Ishikawa (cell line): ENCODE data around the gene OVOL1.

ENCODE experiments used
- CEBPB ChIP-seq: IDR thresholded peaks from 2 replicates; pipeline ENCODE4 v1.6.1; 2012
- CREB1 ChIP-seq: IDR thresholded peaks from 2 replicates; pipeline ENCODE4 v1.6.1; 2012; ENCODE audit warnings: low read depth
- EGR1 ChIP-seq: IDR thresholded peaks from 2 replicates; pipeline ENCODE4 v1.6.1; 2012
- EP300 ChIP-seq: IDR thresholded peaks from 2 replicates; pipeline ENCODE4 v1.6.1; 2012; ENCODE audit warnings: borderline replicate concordance
- FOXM1 ChIP-seq: IDR thresholded peaks from 2 replicates; pipeline ENCODE4 v1.6.1; 2012; ENCODE audit warnings: low read depth, borderline replicate concordance
- MAX ChIP-seq: IDR thresholded peaks from 2 replicates; pipeline ENCODE4 v1.6.1; 2012
- NFIC ChIP-seq: IDR thresholded peaks from 2 replicates; pipeline ENCODE4 v1.6.1; 2012
- RAD21 ChIP-seq: IDR thresholded peaks from 2 replicates; pipeline ENCODE4 v1.6.1; 2012; ENCODE audit warnings: low read depth
- REST ChIP-seq: IDR thresholded peaks from 2 replicates; pipeline ENCODE4 v1.6.1; 2012; ENCODE audit warnings: low read depth, mild to moderate bottlenecking
- TAF1 ChIP-seq: IDR thresholded peaks from 2 replicates; pipeline ENCODE4 v1.6.1; 2012; ENCODE audit warnings: low read depth, mild to moderate bottlenecking
- TCF12 ChIP-seq: IDR thresholded peaks from 2 replicates; pipeline ENCODE4 v1.6.1; 2012; ENCODE audit warnings: low read depth
- USF1 ChIP-seq: IDR thresholded peaks from 2 replicates; pipeline ENCODE4 v1.6.1; 2012
- YY1 ChIP-seq: IDR thresholded peaks from 2 replicates; pipeline ENCODE4 v1.6.1; 2012; ENCODE audit warnings: low read depth

GRCh38 chr11:65833297-65834030 is 46.6 kb downstream of the OVOL1 start, which contains the start of gene SNX32:
- no peak for TF ChIP-seq YY1
- no peak for TF ChIP-seq EP300
- TF ChIP-seq RAD21, result no peak
- no peak for TF ChIP-seq USF1
- peak; percentile 48; the same call in 1 of the 2 replicates for TF ChIP-seq MAX
- no peak for TF ChIP-seq REST
- no peak for TF ChIP-seq NFIC
- 0 out of 2 replicates have a peak, but pooled peaks have one; percentile 25 for TF ChIP-seq EGR1
- no peak for TF ChIP-seq CEBPB
- TF ChIP-seq CREB1, result peak; percentile 32; the same call in 1 of the 2 replicates
- TF ChIP-seq FOXM1, result no peak
- TF ChIP-seq TCF12, result no peak
- TF ChIP-seq TAF1, result no peak
